ENCODE data around the gene ACTN4.
A peak's percentile ranks its signal among the peaks of the same experiment; 100 is the strongest.

ACTN4 gene

GRCh38 chr19:38710928-38711725, 63.7 kb downstream of the ACTN4 start:
- H3K27ac Mint-ChIP-seq = peak overlapping the region in 1 of 2 donors; percentile 10
- ATAC-seq (no peak), DNase-seq (no peak)
- no peak overlapping the region for H3K4me3 Mint-ChIP-seq
- no peaks in the 10 kb centered on the region for H3K27me3 Mint-ChIP-seq
- H3K4me1 Mint-ChIP-seq = peaks cover 4% of the 10 kb centered on the region
- no peaks in the 10 kb centered on the region for H3K9me3 Mint-ChIP-seq

DNA sequence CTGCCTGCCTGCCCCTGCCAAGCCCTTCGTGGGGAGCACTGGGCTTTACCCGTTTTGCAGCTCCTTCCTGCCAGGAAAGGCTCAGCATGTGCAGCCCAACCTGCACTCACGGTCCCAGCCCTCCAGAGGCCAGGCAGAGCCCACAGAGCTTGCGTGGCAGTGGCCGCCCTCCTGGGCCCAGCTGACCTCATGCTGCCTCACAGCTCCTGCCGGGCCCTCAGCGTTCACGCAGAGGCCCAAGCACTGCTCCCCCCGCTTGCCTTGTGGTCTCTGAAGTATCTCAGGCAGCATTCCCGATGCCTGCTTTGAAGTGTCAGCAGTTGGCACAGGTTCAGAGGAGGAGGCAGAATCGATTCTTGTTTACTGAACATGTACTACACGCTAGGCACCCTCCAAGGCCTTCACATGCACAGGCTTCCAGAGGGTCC, 64.3 kb downstream of the ACTN4 start:
- Mint-ChIP-seq H3K4me3 (no peak overlapping the region), H3K27ac (no peak overlapping the region), H3K4me1 (peaks cover 4% of the 10 kb centered on the region), H3K9me3 (no peaks in the 10 kb centered on the region), H3K27me3 (no peaks in the 10 kb centered on the region)
- ATAC-seq (no peak), DNase-seq (no peak)

DNA sequence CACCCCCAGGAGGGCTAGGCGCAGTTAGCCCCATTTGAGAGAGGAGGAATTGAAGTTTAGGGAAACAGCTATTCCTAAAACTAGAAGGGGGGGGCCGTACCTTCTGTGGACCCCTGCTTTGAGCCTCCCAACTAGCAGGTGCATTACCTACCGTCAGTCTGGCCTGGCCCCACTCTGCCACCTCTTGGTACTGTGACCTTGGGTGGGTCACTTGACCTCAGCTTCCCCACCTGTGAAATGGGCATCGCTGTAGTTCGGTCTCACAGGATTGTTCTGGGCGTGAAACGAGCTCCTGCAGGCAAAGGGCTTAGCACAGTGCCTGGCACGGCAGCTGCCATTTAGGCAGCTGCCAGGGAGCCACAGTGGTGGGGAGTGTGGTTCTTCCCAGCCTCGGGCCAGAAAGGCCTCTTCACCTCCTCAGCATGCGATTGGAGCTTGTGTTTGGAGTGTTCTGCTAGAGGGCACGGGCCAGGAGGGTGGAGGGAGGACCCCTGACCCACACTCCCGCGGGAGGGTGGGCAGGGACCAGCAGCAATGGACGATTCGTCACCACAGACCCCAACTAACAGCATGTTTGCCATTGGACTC, 64.8 kb downstream of the ACTN4 start:
- H3K27ac Mint-ChIP-seq = peak overlapping the region in 1 of 2 donors; percentile 48

GRCh38 chr19:38713227-38713649, 65.8 kb downstream of the ACTN4 start:
- no peaks in the 10 kb centered on the region for H3K9me3 Mint-ChIP-seq
- ATAC-seq (peak; percentile 27), DNase-seq (no peak)
- H3K4me1 Mint-ChIP-seq = peaks cover 3% of the 10 kb centered on the region
- H3K27me3 Mint-ChIP-seq = no peaks in the 10 kb centered on the region
- no peak overlapping the region for H3K27ac Mint-ChIP-seq
- no peak overlapping the region for H3K4me3 Mint-ChIP-seq

More for the DNA sequence above, 64.8 kb downstream of the ACTN4 start:
- Mint-ChIP-seq H3K4me3 (no peak overlapping the region), H3K9me3 (no peaks in the 10 kb centered on the region), H3K27me3 (no peaks in the 10 kb centered on the region), H3K4me1 (peaks cover 4% of the 10 kb centered on the region)
- ATAC-seq = no peak
- DNase-seq = no peak

DNA sequence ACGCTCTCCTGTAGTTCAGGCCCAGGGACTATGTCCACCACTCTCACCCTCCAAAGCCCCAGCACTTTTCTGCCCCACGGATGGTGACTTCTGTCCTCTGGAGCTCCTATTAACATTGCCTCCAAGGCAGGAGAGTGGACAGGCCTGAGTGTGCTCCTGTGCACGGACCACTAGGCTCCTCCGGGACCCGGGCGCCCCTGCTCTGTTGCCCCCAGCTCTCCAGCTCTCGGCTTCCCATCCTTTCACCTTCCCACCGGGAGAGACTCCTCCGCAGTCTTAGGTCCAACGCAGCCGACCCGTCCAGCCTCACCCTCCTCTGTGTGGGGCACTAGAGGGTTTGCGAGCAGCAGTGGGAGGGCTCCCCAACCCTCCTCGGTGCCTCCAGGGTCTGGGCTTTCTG, 66.4 kb downstream of the ACTN4 start:
- peak overlapping the region; percentile 13 to 50 for H3K27ac Mint-ChIP-seq
- no peak overlapping the region for H3K4me3 Mint-ChIP-seq
- no peaks in the 10 kb centered on the region for H3K4me1 Mint-ChIP-seq
- no peak for DNase-seq
- H3K9me3 Mint-ChIP-seq = no peaks in the 10 kb centered on the region
- ATAC-seq = no peak
- no peaks in the 10 kb centered on the region for H3K27me3 Mint-ChIP-seq

GRCh38 chr19:38714354-38714778, 66.9 kb downstream of the ACTN4 start:
- Mint-ChIP-seq H3K4me3 (no peak overlapping the region), H3K27me3 (no peaks in the 10 kb centered on the region), H3K9me3 (no peaks in the 10 kb centered on the region), H3K27ac (no peak overlapping the region), H3K4me1 (no peaks in the 10 kb centered on the region)
- ATAC-seq (no peak), DNase-seq (no peak)

GRCh38 chr19:38715555-38715954, 68.1 kb downstream of the ACTN4 start:
- Mint-ChIP-seq H3K4me1 (no peaks in the 10 kb centered on the region), H3K27me3 (no peaks in the 10 kb centered on the region), H3K9me3 (no peaks in the 10 kb centered on the region), H3K4me3 (no peak overlapping the region), H3K27ac (no peak overlapping the region)
- ATAC-seq (no peak), DNase-seq (no peak)

DNA sequence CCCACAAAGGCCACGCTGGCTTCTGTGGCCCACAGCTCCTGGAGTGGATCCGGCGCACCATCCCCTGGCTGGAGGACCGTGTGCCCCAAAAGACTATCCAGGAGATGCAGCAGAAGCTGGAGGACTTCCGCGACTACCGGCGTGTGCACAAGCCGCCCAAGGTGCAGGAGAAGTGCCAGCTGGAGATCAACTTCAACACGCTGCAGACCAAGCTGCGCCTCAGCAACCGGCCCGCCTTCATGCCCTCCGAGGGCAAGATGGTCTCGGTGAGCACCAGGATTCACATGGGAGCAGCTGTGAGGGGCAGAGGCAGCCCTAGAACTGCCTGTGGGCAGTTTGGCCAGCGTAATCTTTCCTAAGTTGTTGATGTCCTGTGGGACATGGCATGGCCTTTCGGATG, 69.6 kb downstream of the ACTN4 start:
- DNase-seq (no peak), ATAC-seq (no peak)
- H3K4me1 Mint-ChIP-seq = no peaks in the 10 kb centered on the region
- no peaks in the 10 kb centered on the region for H3K27me3 Mint-ChIP-seq
- H3K9me3 Mint-ChIP-seq = no peaks in the 10 kb centered on the region
- no peak overlapping the region for H3K27ac Mint-ChIP-seq
- H3K4me3 Mint-ChIP-seq = no peak overlapping the region

DNA sequence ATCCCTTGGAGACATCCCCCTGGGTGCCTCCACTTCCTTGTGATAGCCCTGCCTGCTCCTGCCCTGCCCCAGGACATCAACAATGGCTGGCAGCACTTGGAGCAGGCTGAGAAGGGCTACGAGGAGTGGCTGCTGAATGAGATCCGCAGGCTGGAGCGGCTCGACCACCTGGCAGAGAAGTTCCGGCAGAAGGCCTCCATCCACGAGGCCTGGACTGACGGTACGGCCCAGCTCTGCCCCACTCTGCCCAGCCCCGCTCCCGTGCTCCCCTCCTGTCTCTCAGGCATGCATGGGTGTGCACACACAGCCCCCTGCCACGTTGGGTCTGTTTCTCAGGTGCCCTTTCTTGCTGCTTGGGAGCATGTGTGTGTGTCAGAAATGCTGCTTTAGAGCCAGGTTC, 70.4 kb downstream of the ACTN4 start:
- Mint-ChIP-seq H3K27ac (no peak overlapping the region), H3K9me3 (no peaks in the 10 kb centered on the region)

DNA sequence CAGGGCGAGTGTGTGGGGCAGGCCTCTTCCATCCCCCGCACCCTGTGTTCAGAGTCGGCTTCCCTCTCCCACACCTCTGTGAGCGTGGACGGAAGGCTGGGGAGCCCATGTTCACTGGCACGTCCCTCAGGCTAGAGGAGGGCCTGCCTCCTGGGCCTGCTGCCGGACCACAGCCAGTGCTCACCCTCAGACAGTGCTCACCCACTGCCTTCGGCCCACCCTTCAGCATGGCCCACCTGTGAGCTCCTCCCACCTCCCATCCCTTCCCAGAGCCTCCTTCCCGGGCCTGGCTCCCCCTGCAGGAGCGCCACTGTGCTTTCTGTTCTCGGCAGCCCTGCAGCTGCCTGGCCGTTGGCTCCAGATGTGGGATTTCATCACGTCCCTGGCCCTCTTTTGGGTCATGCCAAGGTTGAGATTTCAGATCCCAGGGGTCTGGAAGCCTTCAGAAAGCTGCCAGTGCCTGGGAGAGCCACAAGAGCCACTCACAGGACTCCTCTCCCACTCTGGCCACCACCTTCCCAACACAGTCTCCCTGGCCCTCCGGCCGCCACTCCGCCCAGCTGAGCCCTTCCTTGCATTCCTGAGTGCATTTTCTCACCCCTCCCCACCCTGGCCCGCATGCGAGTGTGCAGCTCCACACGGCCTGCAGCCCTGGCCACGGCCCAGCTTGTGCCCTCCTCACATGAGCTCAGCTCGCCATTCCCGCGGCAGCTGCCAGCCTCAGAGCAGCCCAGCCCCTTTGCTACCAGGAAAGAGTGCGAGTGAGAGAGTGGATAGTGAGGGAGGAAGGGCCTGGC, 71.5 kb downstream of the ACTN4 start:
- peak overlapping the region in 1 of 2 donors; percentile 34 for H3K27ac Mint-ChIP-seq
- no peak for DNase-seq
- H3K27me3 Mint-ChIP-seq = no peaks in the 10 kb centered on the region
- H3K9me3 Mint-ChIP-seq = no peaks in the 10 kb centered on the region
- H3K4me1 Mint-ChIP-seq = no peaks in the 10 kb centered on the region
- no peak overlapping the region for H3K4me3 Mint-ChIP-seq
- no peak for ATAC-seq

More for the DNA sequence above, 70.4 kb downstream of the ACTN4 start:
- ATAC-seq (no peak), DNase-seq (no peak)
- Mint-ChIP-seq H3K4me3 (no peak overlapping the region), H3K4me1 (no peaks in the 10 kb centered on the region), H3K27me3 (no peaks in the 10 kb centered on the region)

DNA sequence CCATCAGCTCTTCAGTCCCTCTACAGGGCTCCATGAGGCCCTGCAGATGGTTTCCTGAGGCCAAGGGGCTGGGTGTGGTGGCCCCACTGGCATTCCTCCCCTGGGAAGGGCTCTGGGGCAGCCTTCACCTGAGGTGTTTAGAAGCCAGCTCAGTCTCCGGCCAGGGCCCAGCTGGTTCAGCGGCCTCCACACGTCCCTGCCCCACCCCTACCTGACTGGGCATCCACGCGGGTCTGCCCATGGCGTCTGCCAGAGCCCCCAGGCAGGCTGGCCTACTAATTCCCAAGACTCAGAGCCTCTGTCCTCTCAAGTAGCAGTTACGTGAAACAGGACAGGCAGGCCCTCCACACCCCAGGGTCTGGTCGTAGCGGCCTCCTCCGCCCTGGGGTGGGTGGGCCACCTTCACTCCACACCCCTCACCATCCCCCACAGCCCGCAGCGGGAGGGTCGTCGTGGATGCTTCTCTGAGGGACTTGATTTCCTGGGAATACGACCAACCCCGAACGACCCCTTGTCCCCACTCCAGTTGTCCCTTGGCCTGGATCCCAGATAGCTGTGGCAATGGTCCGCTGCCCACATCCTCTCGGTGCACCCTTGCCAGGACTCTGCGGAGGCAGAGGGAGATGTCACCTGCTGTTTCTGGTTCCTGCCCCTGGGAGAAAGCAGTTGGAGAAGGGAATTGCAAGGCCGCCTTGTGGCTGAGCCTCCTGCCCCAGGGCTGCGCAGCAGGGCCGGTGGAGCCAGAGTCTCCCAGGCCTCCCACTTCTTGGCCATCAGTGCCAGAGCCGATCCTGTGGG, 72.5 kb downstream of the ACTN4 start:
- no peaks in the 10 kb centered on the region for H3K9me3 Mint-ChIP-seq
- no peak overlapping the region for H3K4me3 Mint-ChIP-seq
- ATAC-seq (no peak), DNase-seq (no peak)
- no peaks in the 10 kb centered on the region for H3K4me1 Mint-ChIP-seq
- no peak overlapping the region for H3K27ac Mint-ChIP-seq
- H3K27me3 Mint-ChIP-seq = no peaks in the 10 kb centered on the region

- ATAC-seq (peak; percentile 43), DNase-seq (no peak)
- no peaks in the 10 kb centered on the region for H3K4me1 Mint-ChIP-seq
- H3K9me3 Mint-ChIP-seq = no peaks in the 10 kb centered on the region
- no peak overlapping the region for H3K4me3 Mint-ChIP-seq
- no peaks in the 10 kb centered on the region for H3K27me3 Mint-ChIP-seq
- H3K27ac Mint-ChIP-seq = no peak overlapping the region
These were observed 73.2 kb downstream of the ACTN4 start for GRCh38 chr19:38720559-38721236.

DNA sequence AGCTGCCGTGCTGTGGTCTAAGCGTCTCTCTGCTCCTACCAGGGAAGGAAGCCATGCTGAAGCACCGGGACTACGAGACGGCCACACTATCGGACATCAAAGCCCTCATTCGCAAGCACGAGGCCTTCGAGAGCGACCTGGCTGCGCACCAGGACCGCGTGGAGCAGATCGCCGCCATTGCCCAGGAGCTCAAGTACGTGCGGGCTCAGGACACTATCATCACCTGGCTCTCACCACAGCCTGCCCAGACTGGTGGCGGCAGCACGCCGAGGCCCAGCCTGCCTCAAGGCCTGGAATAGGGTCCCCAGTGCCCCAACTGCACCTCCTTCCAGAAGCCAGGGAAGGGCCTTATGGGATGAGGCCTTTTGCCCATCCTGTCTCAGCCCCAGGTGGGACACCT, 74.0 kb downstream of the ACTN4 start:
- Mint-ChIP-seq H3K27me3 (no peaks in the 10 kb centered on the region), H3K9me3 (no peaks in the 10 kb centered on the region), H3K4me3 (no peak overlapping the region), H3K27ac (peak overlapping the region in 1 of 2 donors; percentile 67), H3K4me1 (peaks cover 8% of the 10 kb centered on the region)
- DNase-seq (no peak), ATAC-seq (no peak)

DNA sequence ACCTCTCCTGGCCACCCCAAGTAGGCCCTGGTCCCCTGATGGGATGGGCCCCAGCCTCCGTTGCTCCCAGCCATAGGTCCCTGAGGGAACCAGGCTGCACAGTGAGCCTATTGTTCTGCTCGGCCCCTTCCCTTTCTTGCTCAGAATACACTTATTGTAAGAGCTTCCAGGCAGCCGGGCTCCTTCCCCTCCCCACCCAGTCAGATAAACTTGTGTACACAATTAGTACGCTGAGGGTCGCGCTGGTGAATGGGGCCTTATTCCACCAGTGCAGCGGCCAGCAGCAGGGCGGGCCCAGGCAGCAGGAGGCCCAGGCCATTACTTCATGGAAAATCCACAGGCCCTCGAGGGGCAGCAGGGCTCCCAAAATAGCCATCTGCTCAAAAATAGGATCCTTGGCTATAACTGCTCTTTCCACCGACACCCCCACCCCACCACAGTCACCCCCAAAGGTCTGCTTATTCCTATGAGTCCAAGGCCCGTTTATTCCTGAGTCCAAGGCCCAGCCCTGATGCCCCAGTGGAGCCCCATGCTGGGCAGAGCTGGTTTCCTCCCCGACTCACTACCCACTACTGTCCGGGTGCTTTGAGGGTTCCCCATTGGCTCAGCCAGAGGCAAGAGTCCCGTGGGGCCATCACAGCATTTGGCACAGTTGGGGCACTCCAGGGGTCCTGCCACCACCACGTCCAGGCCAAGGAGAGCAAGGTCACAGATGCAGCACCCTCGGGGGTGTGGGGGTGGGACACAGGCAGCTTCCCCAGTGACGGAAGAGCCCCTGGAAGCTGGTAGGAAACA, 74.7 kb downstream of the ACTN4 start:
- Mint-ChIP-seq H3K27ac (no peak overlapping the region), H3K4me3 (no peak overlapping the region), H3K4me1 (peaks cover 14% of the 10 kb centered on the region), H3K9me3 (no peaks in the 10 kb centered on the region), H3K27me3 (no peaks in the 10 kb centered on the region)
- ATAC-seq (no peak), DNase-seq (no peak)

Data from stimulated activated naive CD8-positive, alpha-beta T cell treated with anti-CD3 and anti-CD28 coated beads, Interleukin-15, amount 100 ng/mL, for 72 hours (primary cell).